RWPE2 (cell line): ENCODE measurements around the gene LRIT2.

Source experiments
- ATAC-seq: fragments of 200-7000 bp; cut with Tn5 transposase; 3 replicates; pipeline ENCODE4 v1.9.1; 2021; ENCODE audit warnings: low read depth
- DNase-seq: peaks from one replicate; pipeline ENCODE4 v3.0.0-alpha.2; 2020; ENCODE audit warnings: low spot score
- H3K27ac ChIP-seq: fragments of 450-650 bp; 2 replicates; pipeline ENCODE4 v1.5.1; 2017; ENCODE audit warnings: mild to moderate bottlenecking; ENCODE audit not compliant: poor library complexity, severe bottlenecking
- H3K27me3 ChIP-seq: fragments of 250-450 bp; sonication (Bioruptor Pico); 2 replicates; pipeline ENCODE4 v1.5.1; 2021; ENCODE audit warnings: mild to moderate bottlenecking, moderate library complexity; ENCODE audit not compliant: insufficient read depth, poor library complexity, severe bottlenecking
- H3K36me3 ChIP-seq: fragments of 250-450 bp; sonication (Bioruptor Pico); 2 replicates; pipeline ENCODE4 v1.5.1; 2020; ENCODE audit warnings: low read depth, mild to moderate bottlenecking, moderate library complexity
- H3K4me1 ChIP-seq: fragments of 250-450 bp; sonication (Bioruptor Pico); 2 replicates; pipeline ENCODE4 v1.5.1; 2021; ENCODE audit warnings: mild to moderate bottlenecking, moderate library complexity; ENCODE audit not compliant: insufficient read depth, poor library complexity, severe bottlenecking
- H3K4me3 ChIP-seq: fragments of 250-450 bp; sonication (Bioruptor Pico); 2 replicates; pipeline ENCODE4 v1.5.1; 2021; ENCODE audit warnings: mild to moderate bottlenecking, moderate library complexity; ENCODE audit not compliant: severe bottlenecking
- H3K9me3 ChIP-seq: fragments of 250-450 bp; sonication (Bioruptor Pico); 2 replicates; pipeline ENCODE4 v1.5.1; 2021; ENCODE audit warnings: mild to moderate bottlenecking, moderate library complexity; ENCODE audit not compliant: severe bottlenecking
- CTCF ChIP-seq: fragments of 450-650 bp; IDR thresholded peaks from one replicate; pipeline ENCODE4 v1.5.1; 2017; ENCODE audit warnings: mild to moderate bottlenecking, moderate library complexity; ENCODE audit not compliant: poor library complexity, severe bottlenecking

The LRIT2 gene

GRCh38 chr10:84193846-84194423, 31.4 kb downstream of the LRIT2 start:
- no peak for TF ChIP-seq CTCF
- H3K4me3 ChIP-seq, result peak overlapping the region; percentile 27
- H3K4me1 ChIP-seq, result no peaks in the 10 kb centered on the region
- DNase-seq (peak; percentile 6), ATAC-seq (no peak)
- H3K27ac ChIP-seq, result no peak overlapping the region
- H3K9me3 ChIP-seq, result no peaks in the 10 kb centered on the region
- no peaks in the 10 kb centered on the region for H3K36me3 ChIP-seq
- H3K27me3 ChIP-seq, result peaks cover 18% of the 10 kb centered on the region

GRCh38 chr10:84193327-84193726, 32.0 kb downstream of the LRIT2 start:
- ATAC-seq (no peak), DNase-seq (no peak)
- Histone ChIP-seq H3K27ac (no peak overlapping the region), H3K36me3 (no peaks in the 10 kb centered on the region), H3K9me3 (no peaks in the 10 kb centered on the region), H3K4me3 (no peak overlapping the region), H3K27me3 (peaks cover 18% of the 10 kb centered on the region), H3K4me1 (no peaks in the 10 kb centered on the region)
- no peak for TF ChIP-seq CTCF

- H3K36me3 ChIP-seq, result no peaks in the 10 kb centered on the region
- H3K4me3 ChIP-seq, result no peak overlapping the region
- H3K4me1 ChIP-seq, result no peaks in the 10 kb centered on the region
- no peak for TF ChIP-seq CTCF
- ATAC-seq, result no peak
- H3K9me3 ChIP-seq, result no peaks in the 10 kb centered on the region
- H3K27me3 ChIP-seq, result peaks cover 18% of the 10 kb centered on the region
- H3K27ac ChIP-seq, result no peak overlapping the region
- no peak for DNase-seq
Measured at GRCh38 chr10:84191106-84191505, 34.2 kb downstream of the LRIT2 start.

- DNase-seq (no peak), ATAC-seq (no peak)
- H3K36me3 ChIP-seq, result no peaks in the 10 kb centered on the region
- no peak overlapping the region for H3K4me3 ChIP-seq
- H3K27ac ChIP-seq, result no peak overlapping the region
- no peak for TF ChIP-seq CTCF
- H3K4me1 ChIP-seq, result no peaks in the 10 kb centered on the region
- no peaks in the 10 kb centered on the region for H3K9me3 ChIP-seq
- peaks cover 17% of the 10 kb centered on the region for H3K27me3 ChIP-seq
Measured at GRCh38 chr10:84190621-84191020, 34.7 kb downstream of the LRIT2 start.

GRCh38 chr10:84188815-84189214, 36.5 kb downstream of the LRIT2 start:
- Histone ChIP-seq H3K4me1 (no peaks in the 10 kb centered on the region), H3K4me3 (no peak overlapping the region), H3K36me3 (no peaks in the 10 kb centered on the region), H3K27me3 (peaks cover under 1% of the 10 kb centered on the region), H3K9me3 (no peaks in the 10 kb centered on the region), H3K27ac (no peak overlapping the region)
- ATAC-seq (no peak), DNase-seq (no peak)
- no peak for TF ChIP-seq CTCF
